ENCODE data around the gene NMRK2.
"Not testable (repeated sequence)": the region's sequence is repeated elsewhere in the genome, so short reads cannot be mapped to it uniquely, and the experiment has no call there.

Gene NMRK2

DNA sequence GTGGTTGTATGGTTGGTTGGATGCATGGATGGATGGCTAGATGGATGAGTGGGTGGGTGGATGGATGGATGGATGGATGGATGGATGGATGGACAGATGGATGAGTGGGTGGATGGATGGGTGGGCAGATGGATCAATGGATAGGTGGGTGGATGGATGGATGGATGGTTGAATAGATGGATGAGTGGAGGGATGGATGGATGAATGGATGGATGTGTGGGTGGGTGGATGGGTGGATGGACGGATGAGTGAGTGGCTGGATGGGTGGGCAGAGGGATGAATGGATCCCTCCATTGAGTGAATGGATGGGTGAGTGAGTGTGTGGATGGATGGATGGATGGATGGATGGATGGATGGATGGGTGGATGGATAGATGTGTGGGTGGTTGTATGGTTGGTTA is 9.0 kb upstream of the NMRK2 start:
- intact Hi-C loops (cut with DNase I), result no loop called here

DNA sequence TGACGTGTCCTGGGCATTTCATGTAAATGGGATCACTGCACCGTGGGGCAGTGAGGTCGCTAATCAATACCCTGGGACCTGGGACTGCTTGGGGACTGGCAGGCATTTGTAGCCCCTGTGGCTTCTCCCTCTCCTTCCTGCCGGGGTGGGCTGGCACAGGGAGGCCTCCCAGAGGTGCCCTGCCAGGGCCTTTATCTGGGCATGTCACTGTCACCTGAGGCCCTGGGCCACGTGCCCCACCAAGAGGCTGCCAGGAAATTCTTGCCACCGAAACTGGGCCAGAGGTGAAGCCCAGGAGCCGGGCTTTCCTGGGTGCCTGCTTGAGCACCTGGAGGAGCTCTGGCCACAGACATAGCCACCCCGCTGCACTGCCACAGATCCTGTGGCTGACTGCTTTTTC is 1.8 kb upstream of the NMRK2 start:
- no peak for DNase-seq
- intact Hi-C loops (cut with DNase I), result no loop called here

More for the DNA sequence above, 9.0 kb upstream of the NMRK2 start:
- no peak for DNase-seq

DNA sequence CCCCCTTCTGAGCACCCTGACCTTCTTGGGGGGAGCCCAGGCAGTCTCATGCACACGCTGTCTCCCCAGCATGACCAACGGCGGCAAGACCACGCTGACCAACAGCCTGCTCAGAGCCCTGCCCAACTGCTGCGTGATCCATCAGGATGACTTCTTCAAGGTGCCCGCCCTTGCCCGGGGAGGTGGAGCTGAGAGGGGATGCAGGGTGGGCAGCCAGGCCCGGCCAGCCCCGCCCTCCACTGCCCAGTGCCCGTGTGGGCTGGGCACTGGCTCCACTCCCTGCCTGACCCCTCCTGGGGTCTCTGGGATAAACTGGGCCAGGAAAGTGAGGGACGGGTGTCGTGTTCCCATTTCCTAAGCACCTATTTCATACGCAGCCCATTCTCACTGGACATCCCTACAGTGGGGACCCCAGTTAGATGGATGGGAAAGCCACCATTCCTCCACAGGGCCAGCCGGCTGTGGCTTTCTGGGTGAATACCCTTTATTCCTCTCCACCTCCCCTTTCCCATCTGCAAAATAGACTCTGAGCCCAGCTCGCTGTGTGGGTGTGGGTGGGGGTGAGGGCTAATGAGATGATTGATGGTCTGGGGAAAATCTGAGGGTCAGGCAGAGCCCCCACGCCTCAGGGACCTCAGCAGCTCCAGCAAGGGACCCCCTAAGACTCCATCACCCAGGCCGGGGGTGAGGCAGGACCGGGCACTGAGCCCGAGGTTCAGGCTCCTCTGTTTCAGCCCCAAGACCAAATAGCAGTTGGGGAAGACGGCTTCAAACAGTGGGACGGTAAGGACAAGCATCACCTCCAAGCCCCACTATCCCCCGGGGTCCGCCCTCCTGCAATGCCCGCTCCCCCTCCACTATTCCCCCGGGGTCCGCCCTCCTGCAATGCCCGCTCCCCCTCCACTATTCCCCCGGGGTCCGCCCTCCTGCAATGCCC is 3.9 kb downstream of the NMRK2 start:
- intact Hi-C loops (cut with DNase I), result no loop called here
- no peak for DNase-seq

DNA sequence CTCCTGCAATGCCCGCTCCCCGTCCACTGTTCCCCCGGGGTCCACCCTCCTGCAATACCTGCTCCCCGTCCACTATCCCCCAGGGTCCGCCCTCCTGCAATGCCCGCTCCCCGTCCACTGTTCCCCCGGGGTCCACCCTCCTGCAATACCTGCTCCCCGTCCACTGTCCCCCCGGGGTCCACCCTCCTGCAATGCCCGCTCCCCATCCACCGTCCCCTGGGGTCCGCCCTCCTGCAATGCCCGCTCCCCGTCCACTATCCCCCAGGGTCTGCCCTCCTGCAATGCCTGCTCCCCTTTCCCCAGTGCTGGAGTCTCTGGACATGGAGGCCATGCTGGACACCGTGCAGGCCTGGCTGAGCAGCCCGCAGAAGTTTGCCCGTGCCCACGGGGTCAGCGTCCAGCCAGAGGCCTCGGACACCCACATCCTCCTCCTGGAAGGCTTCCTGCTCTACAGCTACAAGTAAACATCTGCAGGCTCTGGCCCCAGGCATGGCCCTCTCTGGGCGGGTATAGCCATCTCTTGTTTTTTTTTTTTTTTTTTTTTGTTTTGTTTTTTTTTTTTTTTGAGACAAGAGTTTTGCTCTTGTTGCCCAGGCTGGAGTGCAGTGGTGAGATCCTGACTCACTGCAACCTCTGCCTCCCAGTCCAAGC is 5.6 kb downstream of the NMRK2 start:
- intact Hi-C loops (cut with DNase I); DNase-seq: not testable (repeated sequence)

DNA sequence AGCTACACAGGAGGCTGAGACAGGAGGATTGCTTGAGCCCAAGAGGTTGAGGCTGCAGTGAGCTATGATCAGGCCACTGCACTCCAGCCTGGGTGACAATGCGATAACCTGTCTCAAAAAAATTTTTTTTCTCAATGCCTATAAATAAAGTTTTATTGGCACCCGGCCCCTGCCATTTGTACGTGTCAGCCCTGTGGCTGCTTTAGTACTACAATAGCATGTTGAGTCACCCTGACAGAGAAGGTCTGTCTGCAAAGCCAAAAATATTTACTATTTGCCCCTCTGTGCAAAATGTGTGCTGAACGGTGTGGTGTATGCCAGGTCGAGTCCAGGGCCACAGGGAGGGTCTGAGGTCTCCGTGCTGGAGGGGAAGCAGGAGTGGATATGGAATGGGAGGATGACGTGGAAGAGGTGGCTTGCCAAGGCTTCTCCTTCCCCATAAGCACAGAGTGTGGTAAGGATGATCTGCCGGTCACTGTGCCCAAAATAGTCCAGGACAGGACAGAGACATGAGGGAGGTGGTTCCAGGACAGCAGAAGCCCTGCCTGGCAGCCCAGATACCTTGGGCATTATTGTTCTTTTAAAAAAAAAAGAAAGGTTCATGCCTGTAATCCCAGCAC is 10.0 kb downstream of the NMRK2 start:
- no peak for DNase-seq
- intact Hi-C loops (cut with DNase I), result no loop called here

DNA sequence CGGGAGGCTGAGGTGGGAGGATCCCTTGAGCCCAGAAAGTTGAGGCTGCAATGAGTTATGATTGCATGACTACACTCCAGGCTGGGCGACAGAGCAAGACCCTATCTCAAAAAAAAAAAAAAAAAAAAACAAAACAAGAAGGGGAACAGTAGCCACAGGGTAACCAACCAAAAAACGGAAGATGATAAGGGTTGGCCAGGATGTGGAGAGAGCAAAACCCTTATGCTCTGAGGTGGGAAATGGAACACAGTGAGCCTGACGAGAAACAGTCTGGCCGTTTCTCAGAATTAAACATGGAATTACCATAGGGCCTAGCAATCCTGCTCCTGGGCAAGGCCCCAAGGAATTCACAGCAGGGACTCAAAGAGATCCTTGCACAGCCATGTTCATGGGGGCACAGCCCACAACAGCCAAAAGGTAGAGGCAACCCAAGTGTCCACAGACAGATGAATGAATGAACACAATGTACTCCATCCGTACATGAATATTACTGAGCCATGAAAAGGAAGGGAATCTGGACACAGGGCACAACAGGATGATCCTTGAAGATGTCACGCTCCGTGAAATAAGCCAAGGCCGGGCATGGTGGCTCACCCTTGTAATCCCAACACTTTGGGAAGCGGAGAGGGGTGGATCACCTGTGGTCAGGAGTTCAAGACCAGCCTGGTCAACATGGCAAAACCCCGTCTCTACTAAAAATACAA is 11.3 kb downstream of the NMRK2 start:
- intact Hi-C loops (cut with DNase I), result no loop called here
- no peak for DNase-seq

DNA sequence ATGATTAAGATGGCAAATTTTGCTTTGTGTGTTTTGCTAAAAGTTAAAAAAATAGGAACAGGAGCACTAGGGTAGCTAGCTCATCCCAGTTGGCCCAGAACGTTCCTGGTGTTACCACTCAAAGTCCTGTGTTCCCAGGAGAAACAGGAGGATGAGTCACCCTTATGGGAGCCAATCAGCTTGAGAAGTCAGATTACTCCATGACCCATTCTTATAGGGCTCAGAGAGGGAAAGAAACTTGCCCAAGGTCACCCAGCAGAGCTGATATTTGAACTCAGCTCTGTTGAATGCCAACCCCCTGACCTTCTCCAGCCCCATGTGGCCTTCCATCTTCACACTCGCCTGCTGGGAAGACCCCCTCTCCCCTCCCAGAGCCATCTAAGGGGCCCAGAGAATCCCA is 13.0 kb downstream of the NMRK2 start:
- intact Hi-C loops (cut with DNase I), result no loop called here
- no peak for DNase-seq

DNA sequence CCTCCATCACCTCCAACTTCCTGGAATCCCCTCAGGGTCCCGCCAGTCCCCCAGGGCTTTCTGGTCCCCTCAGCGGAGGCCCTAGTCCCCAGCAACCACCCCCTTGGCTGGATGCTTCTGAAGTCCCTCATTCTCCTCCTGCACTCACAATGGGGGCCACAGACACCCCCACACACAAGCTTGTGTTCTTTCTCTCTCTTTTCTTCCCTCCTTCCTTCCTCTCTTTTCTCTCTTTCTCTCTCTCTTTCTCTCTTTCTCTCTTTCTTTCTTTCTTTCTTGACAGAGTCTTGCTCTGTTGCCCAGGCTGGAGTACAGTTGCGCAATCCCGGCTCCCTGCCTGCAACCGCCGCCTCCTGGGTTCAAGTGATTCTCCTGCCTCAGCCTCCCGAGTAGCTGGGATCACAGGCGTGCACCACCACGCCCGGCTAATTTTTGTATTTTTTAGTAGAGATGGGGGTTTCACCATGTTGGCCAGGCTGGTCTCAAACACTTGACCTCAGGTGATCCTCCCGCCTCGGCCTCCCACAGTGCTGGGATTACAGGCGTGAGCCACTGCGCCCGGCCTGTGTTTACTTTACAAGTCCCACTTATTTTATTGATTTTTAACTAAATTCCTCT is 14.6 kb downstream of the NMRK2 start:
- DNase-seq; intact Hi-C loops (cut with DNase I): not testable (repeated sequence)

DNA sequence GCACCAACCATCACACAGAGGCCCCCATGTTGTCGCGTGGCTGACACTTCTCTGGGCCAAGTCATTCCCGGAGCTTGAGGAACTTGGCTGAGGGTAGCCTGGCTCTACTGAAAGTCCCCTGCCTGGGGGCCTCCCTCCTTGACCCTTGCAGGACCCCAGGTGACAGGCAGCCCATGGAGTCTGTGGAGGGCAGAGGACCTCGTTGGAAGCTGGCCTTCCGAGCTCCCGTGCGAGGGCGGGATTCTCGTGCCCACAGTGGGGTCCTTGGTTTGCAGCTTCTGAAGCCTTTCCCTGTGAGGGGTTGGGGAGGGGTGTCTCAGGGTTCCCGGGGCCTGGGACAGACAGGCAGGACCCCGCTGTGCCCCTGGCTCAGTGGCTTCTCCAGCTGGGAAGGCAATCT is 16.4 kb downstream of the NMRK2 start:
- intact Hi-C loops (cut with DNase I), result no loop called here
- no peak for DNase-seq

DNA sequence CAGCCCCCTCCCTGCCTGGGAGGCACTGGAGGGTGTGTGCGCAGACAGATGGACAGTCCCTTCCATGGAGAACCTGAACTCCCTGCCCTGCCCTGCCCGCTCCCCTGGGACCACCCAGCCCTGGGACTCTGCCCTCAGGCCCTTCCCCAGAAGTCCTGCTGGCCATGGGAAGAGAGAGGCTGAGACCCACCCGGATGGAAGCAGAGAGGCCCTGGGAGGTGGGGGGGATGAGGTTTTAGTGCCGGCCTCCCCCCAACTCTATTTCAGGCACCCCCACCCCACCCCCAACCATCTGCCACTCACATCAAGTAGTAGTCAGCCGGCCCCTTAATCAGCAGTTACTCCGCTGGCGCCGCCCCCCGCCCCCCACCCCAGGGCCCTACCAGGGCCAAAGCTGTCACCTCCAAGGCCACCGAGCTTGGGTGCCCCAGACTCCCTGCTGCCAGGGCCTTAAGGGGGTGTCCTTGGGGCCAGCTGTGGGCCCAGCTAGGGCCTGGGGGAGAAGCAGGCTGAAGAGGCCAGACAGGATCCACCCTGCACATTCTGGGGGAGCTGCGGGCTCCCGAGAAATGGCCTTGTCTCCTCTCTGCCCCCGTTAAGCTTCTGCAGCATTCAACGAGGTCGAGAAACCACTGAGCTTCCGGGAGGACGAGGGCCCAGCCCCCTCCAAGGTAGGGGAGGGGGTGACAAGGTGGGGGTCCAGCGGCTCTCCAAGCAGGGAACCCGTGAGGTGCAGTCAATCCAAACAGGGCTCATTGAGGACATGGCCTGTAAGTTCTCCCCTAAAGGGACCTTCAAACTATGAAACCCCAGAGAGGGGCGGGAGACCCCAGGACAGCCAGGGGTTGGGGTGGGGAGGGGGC is 17.4 kb downstream of the NMRK2 start:
- DNase-seq, result no peak
- intact Hi-C loops (cut with DNase I), result no loop called here

DNA sequence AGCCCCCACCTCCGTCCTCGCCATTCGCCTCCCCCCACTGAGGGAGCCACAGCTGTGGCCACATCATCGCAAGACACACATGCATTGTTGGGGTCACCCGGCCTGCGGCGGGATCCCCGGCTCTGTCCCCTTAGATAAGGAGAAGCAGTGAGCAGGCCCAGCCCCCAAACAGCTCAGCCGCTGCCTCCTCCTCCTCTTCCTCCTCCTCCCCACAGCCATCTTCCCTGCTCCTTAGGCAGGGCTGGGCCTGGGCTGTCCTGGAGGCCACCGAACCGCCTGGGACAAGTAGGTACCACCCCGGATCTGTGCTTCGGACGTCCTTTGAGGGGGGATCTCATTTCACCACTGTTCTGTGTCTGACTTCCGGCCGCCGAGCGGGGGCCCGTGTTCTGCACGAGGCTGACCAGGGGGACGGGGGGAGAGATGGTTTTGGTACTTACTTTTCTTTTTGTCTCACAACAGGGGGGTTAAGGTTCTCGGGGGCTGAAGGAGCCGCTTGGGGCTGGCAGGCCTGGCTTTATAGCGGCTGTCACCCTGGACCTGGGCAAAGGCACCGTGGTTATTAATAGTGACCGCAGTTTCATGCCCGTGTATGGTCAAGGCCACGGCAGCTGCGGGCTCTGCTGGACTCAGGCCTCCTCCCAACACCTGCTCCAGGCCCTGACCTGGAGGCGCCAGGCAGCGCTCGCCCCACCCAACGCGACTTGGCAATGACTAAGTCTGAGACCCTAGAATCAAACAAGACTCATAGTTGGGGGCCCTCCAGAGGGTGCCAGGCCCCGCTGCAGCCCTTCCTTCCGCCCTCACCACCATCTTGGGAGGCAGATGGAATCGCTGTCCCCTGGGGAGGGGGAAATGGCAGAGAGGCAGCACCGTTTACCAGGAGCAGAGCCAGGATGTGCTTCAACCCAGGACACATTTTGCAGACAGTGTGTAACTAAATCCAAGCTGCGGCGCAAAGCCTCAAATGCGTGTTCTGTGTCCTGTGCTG is 18.3 kb downstream of the NMRK2 start:
- DNase-seq, result no peak
- intact Hi-C loops (cut with DNase I), result no loop called here

DNA sequence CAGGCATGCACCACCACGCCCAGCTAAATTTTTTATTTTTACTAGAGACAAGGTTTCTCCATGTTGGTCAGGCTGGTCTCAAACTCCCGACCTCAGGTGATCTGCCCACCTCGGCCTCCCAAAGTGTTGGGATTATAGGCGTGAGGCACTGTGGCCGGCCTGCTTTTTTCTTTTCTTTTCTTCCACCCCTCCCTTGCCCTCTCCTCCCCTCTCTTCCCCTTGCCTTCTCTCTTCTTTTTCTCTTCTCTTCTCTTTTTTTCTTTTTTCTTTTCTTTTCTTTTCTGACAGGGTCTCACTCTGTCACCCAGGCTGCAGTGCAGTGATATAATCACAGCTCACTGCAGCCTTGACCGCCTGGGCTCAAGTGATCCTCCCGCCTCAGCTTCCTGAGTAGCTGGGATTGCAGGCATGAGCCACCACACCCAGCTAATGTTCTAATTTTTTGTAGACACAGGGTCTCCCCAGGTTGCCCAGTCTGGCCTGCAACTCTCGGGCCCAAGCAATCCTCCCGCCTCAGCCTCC is 19.9 kb downstream of the NMRK2 start:
- intact Hi-C loops (cut with DNase I); DNase-seq: not testable (repeated sequence)

DNA sequence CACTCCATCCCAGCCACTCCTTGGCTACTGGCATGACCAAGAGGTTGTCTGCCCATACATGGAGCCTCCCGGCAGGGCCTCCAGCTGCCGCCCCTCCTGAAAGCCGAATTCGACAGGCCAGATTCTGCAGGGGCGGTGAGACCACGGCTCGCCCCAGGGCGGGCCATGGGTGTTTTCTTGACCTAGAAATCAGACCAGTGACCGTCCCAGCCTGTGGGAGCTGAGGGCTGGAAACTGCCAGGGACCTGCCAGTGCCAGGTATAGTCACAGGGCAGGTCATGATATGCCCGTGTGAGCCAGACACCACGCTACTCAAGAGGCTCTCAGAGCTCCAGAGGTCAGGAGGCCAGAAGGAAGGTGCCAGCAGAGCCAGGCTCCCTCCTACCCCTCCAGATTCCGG is 21.2 kb downstream of the NMRK2 start:
- no peak for DNase-seq
- intact Hi-C loops (cut with DNase I), result no loop called here

DNA sequence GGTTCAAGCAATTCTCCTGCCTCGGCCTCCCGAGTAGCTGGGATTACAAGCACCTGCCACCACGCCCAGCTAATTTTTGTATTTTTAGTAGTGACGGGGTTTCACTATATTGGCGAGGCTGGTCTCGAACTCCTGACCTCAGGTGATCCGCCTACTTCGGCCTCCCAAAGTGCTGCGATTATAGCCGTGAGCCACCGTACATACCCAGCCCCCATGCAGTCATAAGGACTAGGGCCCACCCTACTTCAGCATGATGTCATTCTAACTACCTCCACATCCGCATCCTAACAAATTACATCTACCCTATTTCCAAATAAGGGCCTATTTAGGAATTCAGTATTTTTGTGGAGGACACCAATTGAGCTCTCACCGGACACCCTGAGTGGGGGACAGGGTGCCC is 22.4 kb downstream of the NMRK2 start:
- DNase-seq; intact Hi-C loops (cut with DNase I): not testable (repeated sequence)

DNA sequence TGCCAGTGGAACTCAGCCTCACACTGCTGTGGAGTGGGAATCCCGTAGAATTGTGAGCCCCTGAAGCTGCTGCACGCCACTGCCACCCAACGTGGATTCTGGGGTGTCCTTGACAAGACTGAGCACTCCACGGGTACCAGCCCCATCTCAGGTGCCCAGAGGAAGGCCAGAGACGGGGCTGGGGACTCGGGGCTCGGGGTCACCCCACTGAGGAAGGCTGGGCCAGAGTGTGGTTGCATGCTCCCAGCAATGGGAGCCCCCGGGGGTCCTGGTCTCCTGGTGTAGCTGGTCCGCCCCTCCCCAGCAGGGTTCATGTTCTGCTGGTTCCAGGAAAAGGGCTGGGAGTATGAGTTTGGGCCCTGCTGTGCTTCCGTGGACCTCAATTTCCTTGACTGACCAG is 22.8 kb downstream of the NMRK2 start:
- intact Hi-C loops (cut with DNase I), result no loop called here
- DNase-seq, result no peak

DNA sequence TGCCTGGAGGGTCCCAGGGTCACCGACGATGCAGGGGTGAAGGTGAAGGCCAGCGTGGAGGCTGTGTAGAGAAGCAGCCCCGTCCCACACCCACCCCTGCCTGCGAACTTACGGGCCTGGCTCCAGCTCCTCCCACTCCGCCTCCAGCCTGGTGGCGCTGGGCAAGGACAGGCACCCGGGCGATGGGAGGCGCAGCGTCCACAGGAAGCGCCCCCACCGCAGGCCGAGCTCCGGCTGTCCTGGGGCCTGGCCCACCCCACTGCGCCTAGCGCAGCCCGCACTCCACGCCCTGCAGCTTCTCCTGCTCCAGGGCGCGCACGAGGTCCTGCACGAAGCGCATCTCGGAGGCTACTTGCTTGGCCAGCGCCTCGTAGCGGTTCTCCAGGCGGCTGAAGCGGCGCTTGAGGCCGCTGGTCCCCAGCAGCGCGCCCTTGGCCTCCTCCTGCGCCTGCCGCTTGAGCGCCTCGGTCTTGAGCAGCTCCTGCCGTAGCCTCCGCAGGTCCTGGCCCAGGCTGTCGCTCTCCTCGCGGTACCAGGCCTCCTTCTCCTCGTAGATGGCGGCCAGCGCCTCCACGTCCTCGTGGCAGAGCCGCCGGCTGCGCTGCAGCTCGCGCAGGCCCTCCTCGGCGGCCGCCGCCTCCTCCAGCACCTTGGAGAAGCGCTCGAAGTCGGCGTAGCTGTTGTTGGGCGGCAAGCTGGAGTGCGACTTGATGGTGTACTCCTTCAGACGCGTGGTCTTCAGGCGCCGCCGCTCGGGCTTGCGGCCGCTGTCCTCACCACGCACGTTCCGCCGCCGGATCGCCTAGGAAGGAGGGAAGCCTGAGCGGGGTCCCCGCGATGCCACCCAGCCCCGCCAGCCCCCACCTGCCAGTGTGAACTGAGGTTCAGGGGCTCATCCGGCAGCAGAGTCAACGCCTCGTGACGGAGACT is 26.2 kb downstream of the NMRK2 start:
- DNase-seq, result no peak
- intact Hi-C loops (cut with DNase I), result no loop called here

Data from head of caudate nucleus (tissue), 42 donors.